CD14-positive monocyte (primary cell): ENCODE data around the gene CA14. TPM values are rescaled to one million over a fixed set of nuclear protein-coding genes. Genes with fewer than 3 reads are reported as not detected.
A peak's percentile ranks its signal among the peaks of the same experiment; 100 is the strongest.
"Not testable (repeated sequence)": the region's sequence is repeated elsewhere in the genome, so short reads cannot be mapped to it uniquely, and the experiment has no call there.

Experiments
- DNase-seq, 3 donors: peaks; one replicate each; pipeline ENCODE4 v3.0.0-alpha.2; 2011 to 2022
- H2AFZ ChIP-seq: 2 replicates; pipeline ENCODE4 v1.6.0; 2012; ENCODE audit warnings: mild to moderate bottlenecking, low read depth, low read length, inconsistent platforms; ENCODE audit not compliant: insufficient read depth, poor library complexity, severe bottlenecking
- H3K27ac ChIP-seq, 2 donors: 1 replicate in 1 of 2; 2 replicates in 1 of 2; pipeline ENCODE4 v1.5.1; 2012 to 2013; ENCODE audit warnings: low read length in 2 of 2, control low read depth in 1 of 2, inconsistent platforms in 1 of 2, low read depth in 1 of 2, mild to moderate bottlenecking in 1 of 2
- H3K27me3 ChIP-seq, 2 donors: one replicate each; pipeline versions ENCODE4 v1.6.0 to v1.6.1; 2011 to 2013; ENCODE audit warnings: low read length in 2 of 2; ENCODE audit not compliant: control insufficient read depth in 2 of 2, insufficient read depth in 2 of 2
- H3K36me3 ChIP-seq, 2 donors: replicated peaks in 1 of 2; 1 replicate in 1 of 2; 2 replicates in 1 of 2; pipeline versions ENCODE4 v1.5.1 to v1.6.1; 2012 to 2013; ENCODE audit warnings: low read length in 2 of 2, control low read depth in 1 of 2, inconsistent platforms in 1 of 2, mild to moderate bottlenecking in 1 of 2; ENCODE audit not compliant: insufficient read depth in 2 of 2, control insufficient read depth in 1 of 2
- H3K4me1 ChIP-seq, 2 donors: 1 replicate in 1 of 2; 2 replicates in 1 of 2; pipeline versions ENCODE4 v1.5.1 to v1.6.1; 2012 to 2013; ENCODE audit warnings: low read length in 2 of 2, control low read depth in 1 of 2, inconsistent platforms in 1 of 2, mild to moderate bottlenecking in 1 of 2, moderate library complexity in 1 of 2; ENCODE audit not compliant: insufficient read depth in 2 of 2, control insufficient read depth in 1 of 2
- H3K4me2 ChIP-seq: replicated peaks from 2 replicates; pipeline ENCODE3; 2012; ENCODE audit warnings: low read length, moderate library complexity, mild to moderate bottlenecking; ENCODE audit not compliant: poor library complexity, severe bottlenecking; ENCODE audit errors: extremely low read depth
- H3K4me3 ChIP-seq, 3 experiments: fragments of 200-600 bp in 1 of 3; sonication (generic) in 1 of 3; replicated peaks in 1 of 3; 1 replicate in 2 of 3; 2 replicates in 1 of 3; pipeline ENCODE4 v1.5.1; 2011 to 2013; ENCODE audit warnings: low read length in 3 of 3, mild to moderate bottlenecking in 3 of 3, control low read depth in 2 of 3, low read depth in 2 of 3, inconsistent platforms in 1 of 3, moderate library complexity in 1 of 3
- H3K79me2 ChIP-seq: 2 replicates; pipeline ENCODE4 v1.6.0; 2012; ENCODE audit warnings: mild to moderate bottlenecking, control low read depth, inconsistent platforms, low read length, moderate library complexity; ENCODE audit not compliant: insufficient read depth
- H3K9ac ChIP-seq: 2 replicates; pipeline ENCODE4 v1.6.0; 2017; ENCODE audit warnings: low read length, mild to moderate bottlenecking; ENCODE audit not compliant: insufficient read depth, poor library complexity, severe bottlenecking
- H3K9me3 ChIP-seq, 2 donors: replicated peaks in 1 of 2; 1 replicate in 1 of 2; 2 replicates in 1 of 2; pipeline versions ENCODE4 v1.5.1 to v1.6.1; 2012 to 2013; ENCODE audit warnings: low read length in 2 of 2, control low read depth in 1 of 2; ENCODE audit not compliant: control insufficient read depth in 1 of 2, insufficient read depth in 1 of 2
- H4K20me1 ChIP-seq: 2 replicates; pipeline ENCODE4 v1.6.0; 2012; ENCODE audit warnings: mild to moderate bottlenecking, low read length, control low read depth, moderate library complexity; ENCODE audit not compliant: insufficient read depth
- H3K27ac Mint-ChIP-seq, 7 donors: one replicate each; pipeline ENCODE4 v1.8.0; 2020; ENCODE audit warnings: mild to moderate bottlenecking in 7 of 7, mixed read lengths in 7 of 7, moderate library complexity in 6 of 7, inconsistent platforms in 2 of 7
- H3K27me3 Mint-ChIP-seq, 3 donors: one replicate each; pipeline ENCODE4 v1.8.0; 2021 to 2022; ENCODE audit warnings: low read depth in 3 of 3, mild to moderate bottlenecking in 3 of 3, mixed read lengths in 3 of 3, moderate library complexity in 3 of 3, inconsistent platforms in 1 of 3
- H3K36me3 Mint-ChIP-seq, 2 donors: one replicate each; pipeline ENCODE4 v1.8.0; 2020; ENCODE audit warnings: mixed read lengths in 2 of 2, inconsistent platforms in 1 of 2, mild to moderate bottlenecking in 1 of 2
- H3K4me1 Mint-ChIP-seq: one replicate; pipeline ENCODE4 v1.8.0; 2020; ENCODE audit warnings: mild to moderate bottlenecking, mixed read lengths
- H3K4me3 Mint-ChIP-seq, 2 donors: one replicate each; pipeline ENCODE4 v1.8.0; 2020; ENCODE audit warnings: mild to moderate bottlenecking in 2 of 2, mixed read lengths in 2 of 2, moderate library complexity in 1 of 2
- H3K9me3 Mint-ChIP-seq, 7 donors: one replicate each; pipeline ENCODE4 v1.8.0; 2020 to 2022; ENCODE audit warnings: mixed read lengths in 7 of 7, mild to moderate bottlenecking in 6 of 7, moderate library complexity in 6 of 7, inconsistent platforms in 2 of 7
- CTCF ChIP-seq: fragments of 200-600 bp; IDR thresholded peaks from one replicate; pipeline ENCODE4 v1.8.0; 2022; ENCODE audit warnings: antibody characterized with exemption, mild to moderate bottlenecking
- WGBS: methylation state at CpG from one replicate; pipeline ENCODE4 v1.1.5; 2013; ENCODE audit warnings: missing lambda C conversion rate; ENCODE audit not compliant: insufficient coverage; 5-methylcytosine and 5-hydroxymethylcytosine counted together
- intact Hi-C, 2 donors: fragments of 100-400 bp; cut with micrococcal nuclease; formaldehyde crosslinking; loops; one replicate each; pipeline versions ENCODE4 v1.15.0 to v1.15.1; 2023
- polyA plus RNA-seq, 3 donors: library from polyadenylated mRNA; depleted of rRNA in 1 of 3; unstranded in 2 of 3; stranded (reverse) in 1 of 3; fragments of 300-500 nt in 2 of 3; fragments of >200 nt in 1 of 3; fragmentation: Illumina TruSeq in 2 of 3; gene quantifications; 1 replicate in 2 of 3; 2 replicates in 1 of 3; pipeline ENCODE4 v1.2.3, GENCODE V29; 2012 to 2021

Gene CA14
- polyA plus RNA-seq, 3 donors: not detected

GRCh38 chr1:150302338-150302737 lies 44.8 kb downstream of the CA14 start:
- Histone ChIP-seq H3K27ac (no peak overlapping the region), H3K79me2 (no peaks in the 10 kb centered on the region), H3K9me3 (no peaks in the 10 kb centered on the region), H3K27me3 (no peaks in the 10 kb centered on the region), H2AFZ (no peak overlapping the region), H3K4me2 (no peak overlapping the region), H3K4me3 (no peak overlapping the region), H3K36me3 (peaks cover 31 to 69% of the 10 kb centered on the region in 2 donors), H3K4me1 (no peaks in the 10 kb centered on the region), H3K9ac (no peak overlapping the region), H4K20me1 (no peaks in the 10 kb centered on the region)
- peak overlapping the region in 1 of 7 donors; percentile 16 for H3K27ac Mint-ChIP-seq
- peaks cover 41 to 81% of the 10 kb centered on the region in 2 donors for H3K36me3 Mint-ChIP-seq
- intact Hi-C loops: loop anchor here in 1 of 2 donors (10.0 kb wide), 1 partner anchor 48 kb away; the partner anchor contains the start of gene CA14
- WGBS: 95% methylated on average over 4 of the region's 6 CpGs
- no peak overlapping the region for H3K4me3 Mint-ChIP-seq
- no peaks in the 10 kb centered on the region for H3K27me3 Mint-ChIP-seq
- no peaks in the 10 kb centered on the region for H3K9me3 Mint-ChIP-seq
- DNase-seq: no peak
- TF ChIP-seq CTCF: no peak
- H3K4me1 Mint-ChIP-seq: no peaks in the 10 kb centered on the region

GRCh38 chr1:150302902-150303301 lies 45.3 kb downstream of the CA14 start:
- no peak overlapping the region for H3K4me3 Mint-ChIP-seq
- H3K36me3 Mint-ChIP-seq: peaks cover 40 to 81% of the 10 kb centered on the region in 2 donors
- Histone ChIP-seq H3K9ac (no peak overlapping the region), H3K4me1 (no peaks in the 10 kb centered on the region), H2AFZ (no peak overlapping the region), H3K27me3 (no peaks in the 10 kb centered on the region), H3K9me3 (no peaks in the 10 kb centered on the region), H4K20me1 (no peaks in the 10 kb centered on the region), H3K27ac (no peak overlapping the region), H3K36me3 (peaks cover 37 to 69% of the 10 kb centered on the region in 2 donors), H3K79me2 (no peaks in the 10 kb centered on the region), H3K4me2 (no peak overlapping the region), H3K4me3 (no peak overlapping the region)
- WGBS: no CpG with 5 or more reads among the region's 2 CpGs
- H3K27ac Mint-ChIP-seq: peak overlapping the region in 1 of 7 donors; percentile 23
- H3K9me3 Mint-ChIP-seq: no peaks in the 10 kb centered on the region
- no peak for TF ChIP-seq CTCF
- DNase-seq: no peak
- H3K4me1 Mint-ChIP-seq: no peaks in the 10 kb centered on the region
- no peaks in the 10 kb centered on the region for H3K27me3 Mint-ChIP-seq
- intact Hi-C loops: loop anchor here in 1 of 2 donors (10.0 kb wide), 1 partner anchor 48 kb away; the partner anchor contains the start of gene CA14

GRCh38 chr1:150308585-150308984 lies 51.0 kb downstream of the CA14 start:
- H3K4me1 Mint-ChIP-seq, H3K4me3 Mint-ChIP-seq, H3K4me1 ChIP-seq, H3K9me3 ChIP-seq, H3K27me3 ChIP-seq, H3K9ac ChIP-seq, H4K20me1 ChIP-seq, H3K4me2 ChIP-seq, H3K4me3 ChIP-seq, DNase-seq, H3K9me3 Mint-ChIP-seq, H3K27ac Mint-ChIP-seq, H3K27me3 Mint-ChIP-seq, H3K27ac ChIP-seq, H2AFZ ChIP-seq, H3K79me2 ChIP-seq: not testable (repeated sequence)
- peaks cover 18 to 47% of the 10 kb centered on the region in 2 donors for H3K36me3 Mint-ChIP-seq
- intact Hi-C loops: loop anchor here in 1 of 2 donors (10.0 kb wide), 1 partner anchor 54 kb away; the partner anchor contains the start of gene CA14
- WGBS: 95% methylated on average over 3 of the region's 9 CpGs
- H3K36me3 ChIP-seq: peaks cover 12 to 24% of the 10 kb centered on the region in 2 donors
